DOHH2 (cell line): Measurements from ENCODE around the gene ZNF629.

Source experiments
- CTCF ChIP-seq: fragments of 200-600 bp; sonication (generic); IDR thresholded peaks from one replicate; pipeline ENCODE4 v1.5.1; 2014; ENCODE audit warnings: antibody characterized with exemption, mild to moderate bottlenecking, low read depth, low read length; ENCODE audit not compliant: poor library complexity, severe bottlenecking
- EZH2phosphoT487 ChIP-seq: fragments of 200-600 bp; sonication (generic); IDR thresholded peaks from 2 replicates; pipeline ENCODE4 v1.6.1; 2017; ENCODE audit warnings: borderline replicate concordance, mild to moderate bottlenecking, antibody characterized with exemption, low read length, moderate library complexity, mixed read lengths

DNA sequence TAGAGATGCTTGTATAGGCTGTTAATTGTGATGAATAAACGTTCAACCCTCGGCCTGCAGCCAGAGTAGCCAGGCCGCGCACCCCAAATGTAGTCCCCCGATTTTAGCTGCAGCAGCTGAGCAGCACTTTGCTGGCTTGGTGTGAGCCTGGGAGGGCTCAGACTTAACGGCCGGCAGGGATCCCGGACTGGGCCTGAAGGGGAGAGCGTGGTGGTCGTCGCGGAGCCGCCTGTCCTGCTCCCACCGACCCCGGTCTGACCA, 11.9 kb downstream of the ZNF629 start:
- TF ChIP-seq EZH2phosphoT487, result no peak
- TF ChIP-seq CTCF, result no peak
